OCI-LY7 (cell line): ENCODE measurements around the gene DTX1. TPM values are rescaled to one million over a fixed set of nuclear protein-coding genes. Genes with fewer than 3 reads are reported as not detected.

Experiments used
- BruUV-seq: library from RNA; stranded (reverse); fragments of 400-500 nt; replicated peaks from 2 replicates; lab custom pipeline; 2021; lab: Mats Ljungman, UMichigan
- CTCF ChIA-PET: fragments of 300-600 bp; sonication (Branson Sonifier 250); formaldehyde crosslinking; loops from one replicate; lab custom pipeline; 2022; ENCODE audit warnings: antibody characterized with exemption; ENCODE audit not compliant: unreplicated experiment; lab: Charles Lee
- POLR2A ChIA-PET: fragments of 300-600 bp; sonication (Branson Sonifier 250); formaldehyde crosslinking; loops from one replicate; lab custom pipeline; 2022; ENCODE audit warnings: antibody characterized with exemption; lab: Charles Lee
- DNase-seq: peaks from one replicate; pipeline ENCODE4 v3.0.0-alpha.2; 2015; ENCODE audit warnings: low spot score
- H2AFZ ChIP-seq: fragments of 200-600 bp; sonication (generic), shearing (Covaris generic); 2 replicates; pipeline ENCODE4 v1.6.1; 2014; ENCODE audit warnings: mild to moderate bottlenecking, antibody characterized with exemption, low read length, moderate library complexity
- H3K27ac ChIP-seq: fragments of 200-600 bp; sonication (generic); 2 replicates; pipeline ENCODE4 v1.5.1; 2014; ENCODE audit warnings: mixed run types, low read depth, mild to moderate bottlenecking, moderate library complexity, low read length, inconsistent platforms; ENCODE audit not compliant: poor library complexity, severe bottlenecking
- H3K36me3 ChIP-seq: fragments of 200-600 bp; sonication (generic); 2 replicates; pipeline ENCODE4 v1.6.1; 2014; ENCODE audit warnings: mild to moderate bottlenecking, antibody characterized with exemption, low read length, moderate library complexity, mixed read lengths; ENCODE audit not compliant: insufficient read depth
- H3K4me1 ChIP-seq: fragments of 200-600 bp; sonication (generic); 2 replicates; pipeline ENCODE4 v1.5.1; 2014; ENCODE audit warnings: mild to moderate bottlenecking, low read length; ENCODE audit not compliant: insufficient read depth, poor library complexity, severe bottlenecking
- H3K4me2 ChIP-seq: fragments of 200-600 bp; sonication (generic); 2 replicates; pipeline ENCODE4 v1.6.1; 2014; ENCODE audit warnings: mild to moderate bottlenecking, low read length
- H3K4me3 ChIP-seq: fragments of 200-600 bp; sonication (generic); 2 replicates; pipeline ENCODE4 v1.5.1; 2014; ENCODE audit warnings: mild to moderate bottlenecking, low read depth, low read length; ENCODE audit not compliant: poor library complexity, severe bottlenecking
- H3K79me2 ChIP-seq: fragments of 200-600 bp; sonication (generic); 2 replicates; pipeline ENCODE4 v1.6.1; 2016; ENCODE audit warnings: low read depth, mild to moderate bottlenecking, low read length, moderate library complexity, mixed read lengths; ENCODE audit not compliant: insufficient read depth
- H3K9me2 ChIP-seq: fragments of 200-600 bp; sonication (generic); 2 replicates; pipeline ENCODE4 v1.6.1; 2016; ENCODE audit warnings: mild to moderate bottlenecking, low read length, mixed read lengths; ENCODE audit not compliant: insufficient read depth
- H3K9me3 ChIP-seq: fragments of 200-600 bp; sonication (generic); 2 replicates; pipeline ENCODE4 v1.6.1; 2014; ENCODE audit warnings: mild to moderate bottlenecking, mixed run types, low read length, mixed read lengths
- H4K20me1 ChIP-seq: fragments of 200-600 bp; sonication (generic); 2 replicates; pipeline ENCODE4 v1.6.1; 2014; ENCODE audit warnings: mild to moderate bottlenecking, antibody characterized with exemption, low read length, moderate library complexity, mixed read lengths; ENCODE audit not compliant: insufficient read depth
- EZH2phosphoT487 ChIP-seq: fragments of 200-600 bp; sonication (generic); IDR thresholded peaks from 2 replicates; pipeline ENCODE4 v1.6.1; 2018; ENCODE audit warnings: low read depth, borderline replicate concordance, mild to moderate bottlenecking, mixed run types, antibody characterized with exemption, low read length, moderate library complexity, mixed read lengths
- intact Hi-C: fragments of 100-400 bp; cut with micrococcal nuclease; formaldehyde crosslinking; loops from one replicate; pipeline ENCODE4 v1.10.0; 2022; ENCODE audit not compliant: unreplicated experiment
- total RNA-seq, 2 experiments: library from RNA; depleted of rRNA in 1 of 2; stranded (reverse); fragments of >200 nt in 1 of 2; shearing (Covaris generic) in 1 of 2; gene quantifications; 2 replicates each; pipeline ENCODE4 v1.2.3, GENCODE V29; 2014 to 2022
- TF ChIP-seq, protein P1 (sequence below): fragments of 200-600 bp; sonication (generic); conservative IDR thresholded peaks from 2 replicates; pipeline ENCODE4 v1.5.1; 2014; ENCODE audit warnings: mild to moderate bottlenecking, antibody characterized with exemption, low read length, moderate library complexity, mixed read lengths

Gene DTX1
- total RNA-seq, 2 experiments from 2014 or later = 293 to 535 TPM

DNA sequence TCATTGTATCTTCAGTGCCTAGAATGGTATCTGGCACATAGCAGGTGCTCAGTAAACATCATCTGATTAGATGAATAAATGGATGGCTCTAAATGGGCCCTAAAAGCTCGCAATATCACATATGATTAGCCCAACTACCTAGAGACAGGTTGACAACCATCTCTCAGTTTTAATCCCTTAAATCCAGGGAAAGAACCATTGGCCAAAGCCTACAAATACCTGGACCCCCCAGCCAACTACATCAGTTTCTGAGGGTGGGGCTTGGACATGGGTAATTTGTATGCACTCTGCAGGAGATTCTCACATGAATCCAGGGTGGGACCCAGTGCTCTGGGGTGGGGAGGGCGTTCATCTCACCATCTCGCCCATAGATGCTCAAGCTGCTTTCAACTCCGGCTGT, 4.8 kb upstream of the DTX1 start:
- H3K36me3 ChIP-seq = peaks cover 8% of the 10 kb centered on the region; the same call in 1 of the 2 replicates
- H3K9me3 ChIP-seq = no peaks in the 10 kb centered on the region
- peak overlapping the region; percentile 97 for H3K27ac ChIP-seq
- peaks cover 88% of the 10 kb centered on the region for H3K4me1 ChIP-seq
- H3K4me2 ChIP-seq = peak overlapping the region; percentile 75
- TF ChIP-seq, protein P1, sequence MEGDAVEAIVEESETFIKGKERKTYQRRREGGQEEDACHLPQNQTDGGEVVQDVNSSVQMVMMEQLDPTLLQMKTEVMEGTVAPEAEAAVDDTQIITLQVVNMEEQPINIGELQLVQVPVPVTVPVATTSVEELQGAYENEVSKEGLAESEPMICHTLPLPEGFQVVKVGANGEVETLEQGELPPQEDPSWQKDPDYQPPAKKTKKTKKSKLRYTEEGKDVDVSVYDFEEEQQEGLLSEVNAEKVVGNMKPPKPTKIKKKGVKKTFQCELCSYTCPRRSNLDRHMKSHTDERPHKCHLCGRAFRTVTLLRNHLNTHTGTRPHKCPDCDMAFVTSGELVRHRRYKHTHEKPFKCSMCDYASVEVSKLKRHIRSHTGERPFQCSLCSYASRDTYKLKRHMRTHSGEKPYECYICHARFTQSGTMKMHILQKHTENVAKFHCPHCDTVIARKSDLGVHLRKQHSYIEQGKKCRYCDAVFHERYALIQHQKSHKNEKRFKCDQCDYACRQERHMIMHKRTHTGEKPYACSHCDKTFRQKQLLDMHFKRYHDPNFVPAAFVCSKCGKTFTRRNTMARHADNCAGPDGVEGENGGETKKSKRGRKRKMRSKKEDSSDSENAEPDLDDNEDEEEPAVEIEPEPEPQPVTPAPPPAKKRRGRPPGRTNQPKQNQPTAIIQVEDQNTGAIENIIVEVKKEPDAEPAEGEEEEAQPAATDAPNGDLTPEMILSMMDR = no peak
- no peak for TF ChIP-seq EZH2phosphoT487
- H3K79me2 ChIP-seq = peaks cover 34% of the 10 kb centered on the region
- H3K4me3 ChIP-seq = peak overlapping the region; percentile 48
- no TSS peak for BruUV-seq
- peak; percentile 42 for DNase-seq
- intact Hi-C loops = loop anchor here (1.0 kb wide), 3 partner anchors 24 to 84 kb away; partner anchors contain the start of gene RASAL1
- no peaks in the 10 kb centered on the region for H3K9me2 ChIP-seq
- CTCF ChIA-PET = interaction anchor here (0.6 to 2.1 kb wide), 2 partner anchors 12 to 15 kb away, joined by 3 to 7 read pairs; no protein-coding TSS in a partner anchor
- H2AFZ ChIP-seq = no peak overlapping the region
- no peaks in the 10 kb centered on the region for H4K20me1 ChIP-seq
- POLR2A ChIA-PET = interaction anchor here (1.3 to 16.3 kb wide), 9 partner anchors 15 to 135 kb away, joined by 3 to 235 read pairs (median 4); partner anchors contain the start of gene RITA1

DNA sequence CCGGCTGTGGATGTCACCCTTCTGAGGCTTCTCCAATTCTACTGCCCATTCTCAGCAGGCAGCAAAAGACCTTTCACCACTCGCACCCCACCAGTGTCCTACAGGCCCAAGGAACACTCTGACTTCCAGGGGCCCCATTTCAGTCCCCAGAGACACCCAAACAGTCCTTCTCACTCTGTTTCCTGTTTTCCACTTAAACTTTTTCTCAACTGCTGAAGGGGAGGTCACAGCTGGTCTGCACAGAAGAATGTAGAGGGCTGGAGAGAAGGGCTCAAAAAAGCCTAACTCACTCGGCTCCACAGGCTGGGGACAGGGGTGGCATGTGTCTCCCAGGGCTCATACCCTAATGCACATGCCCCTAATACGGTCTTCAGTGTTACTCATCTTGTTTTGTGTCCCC, 4.2 kb upstream of the DTX1 start:
- Histone ChIP-seq H3K9me3 (no peaks in the 10 kb centered on the region), H2AFZ (no peak overlapping the region), H3K9me2 (no peaks in the 10 kb centered on the region), H3K4me3 (peak overlapping the region; percentile 48), H3K4me1 (peaks cover 88% of the 10 kb centered on the region), H3K4me2 (peak overlapping the region; percentile 75), H3K36me3 (peaks cover 14% of the 10 kb centered on the region), H3K27ac (peak overlapping the region; percentile 97), H3K79me2 (peaks cover 40% of the 10 kb centered on the region), H4K20me1 (no peaks in the 10 kb centered on the region)
- DNase-seq = peak; percentile 88
- POLR2A ChIA-PET = interaction anchor here (1.3 to 16.3 kb wide), 2 partner anchors 15 to 119 kb away, joined by 10 to 235 read pairs; no protein-coding TSS in a partner anchor
- no TSS peak for BruUV-seq
- CTCF ChIA-PET = interaction anchor here (0.6 kb wide), 1 partner anchor 16 kb away, joined by 3 read pairs; no protein-coding TSS in a partner anchor
- TF ChIP-seq, protein P1 = no peak
- TF ChIP-seq EZH2phosphoT487 = no peak
- intact Hi-C loops = loop anchor here (1.0 kb wide), 1 partner anchor 23 kb away; no protein-coding TSS in a partner anchor
